GM23248 (cell line): ENCODE measurements around the gene REXO4. TPM values are rescaled to one million over a fixed set of nuclear protein-coding genes. Genes with fewer than 3 reads are reported as not detected.

ENCODE experiments used
- DNase-seq: peaks from one replicate; pipeline ENCODE4 v3.0.0-alpha.2; 2015
- H2AFZ ChIP-seq: fragments of 200-600 bp; sonication (generic); 2 replicates; pipeline ENCODE4 v1.6.1; 2016; ENCODE audit warnings: antibody characterized with exemption
- H3F3A ChIP-seq: fragments of 200-600 bp; sonication (generic); 2 replicates; pipeline ENCODE4 v1.6.1; 2016; ENCODE audit warnings: mild to moderate bottlenecking, antibody characterized with exemption, mixed run types; ENCODE audit not compliant: insufficient read depth
- H3K27ac ChIP-seq: fragments of 200-600 bp; sonication (generic); 2 replicates; pipeline ENCODE4 v1.5.1; 2016; ENCODE audit warnings: mild to moderate bottlenecking
- H3K27me3 ChIP-seq: fragments of 200-600 bp; sonication (generic); replicated peaks from 2 replicates; pipeline ENCODE4 v1.6.1; 2016; ENCODE audit warnings: mild to moderate bottlenecking; ENCODE audit not compliant: insufficient read depth
- H3K36me3 ChIP-seq: fragments of 200-600 bp; sonication (generic); 2 replicates; pipeline ENCODE4 v1.6.1; 2016; ENCODE audit warnings: low read depth, mild to moderate bottlenecking
- H3K4me1 ChIP-seq: fragments of 200-600 bp; sonication (generic); 2 replicates; pipeline ENCODE4 v1.6.1; 2016; ENCODE audit warnings: mild to moderate bottlenecking; ENCODE audit not compliant: insufficient read depth
- H3K4me2 ChIP-seq: fragments of 200-600 bp; sonication (generic); one replicate; pipeline ENCODE4 v1.6.1; 2016; ENCODE audit warnings: mild to moderate bottlenecking; ENCODE audit not compliant: unreplicated experiment
- H3K4me3 ChIP-seq: fragments of 200-600 bp; sonication (generic); 2 replicates; pipeline ENCODE4 v1.5.1; 2016; ENCODE audit warnings: mild to moderate bottlenecking
- H3K79me2 ChIP-seq: fragments of 200-600 bp; sonication (generic); 2 replicates; pipeline ENCODE4 v1.6.1; 2016; ENCODE audit warnings: mild to moderate bottlenecking; ENCODE audit not compliant: insufficient read depth
- H3K9ac ChIP-seq: fragments of 200-600 bp; sonication (generic); 2 replicates; pipeline ENCODE4 v1.6.1; 2016; ENCODE audit warnings: mild to moderate bottlenecking
- H3K9me2 ChIP-seq: fragments of 200-600 bp; sonication (generic); 2 replicates; pipeline ENCODE4 v1.6.1; 2016; ENCODE audit warnings: mixed run types, mild to moderate bottlenecking, moderate library complexity; ENCODE audit not compliant: insufficient read depth
- H3K9me3 ChIP-seq: fragments of 200-600 bp; sonication (generic); one replicate; pipeline ENCODE4 v1.6.1; 2017; ENCODE audit warnings: low read depth
- H4K20me1 ChIP-seq: fragments of 200-600 bp; sonication (generic); 2 replicates; pipeline ENCODE4 v1.6.0; 2016; ENCODE audit not compliant: insufficient read depth
- EZH2 ChIP-seq: fragments of 200-600 bp; sonication (generic); IDR thresholded peaks from 2 replicates; pipeline ENCODE4 v1.6.1; 2018; ENCODE audit warnings: antibody characterized with exemption, mild to moderate bottlenecking; ENCODE audit not compliant: insufficient read depth, poor library complexity, severe bottlenecking
- EZH2phosphoT487 ChIP-seq: fragments of 200-600 bp; sonication (generic); IDR thresholded peaks from 2 replicates; pipeline ENCODE4 v1.6.1; 2018; ENCODE audit warnings: antibody characterized with exemption, moderate library complexity, mild to moderate bottlenecking, low read depth; ENCODE audit not compliant: insufficient read depth
- WGBS, 2 experiments: methylation state at CpG; one replicate each; pipeline ENCODE4 v1.1.6; 2015 to 2017; ENCODE audit warnings: low lambda C conversion rate in 2 of 2, low coverage in 1 of 2; ENCODE audit errors: missing lambda C conversion rate in 2 of 2; 5-methylcytosine and 5-hydroxymethylcytosine counted together
- in situ Hi-C: fragments of 300-500 bp; cut with MboI; formaldehyde crosslinking; loops from 2 replicates; pipeline ENCODE4 v1.15.0; 2020
- polyA plus RNA-seq: library from polyadenylated mRNA; unstranded; fragments of >200 nt; fragmentation: Nextera tagmentation; extraction: Ambion mirVana; gene quantifications from 2 replicates; pipeline ENCODE4 v1.2.1, GENCODE V29; 2016
- total RNA-seq: library from RNA; depleted of rRNA; stranded (reverse); fragments of >200 nt; shearing (Covaris generic); gene quantifications from 2 replicates; pipeline ENCODE4 v1.2.3, GENCODE V29; 2014

REXO4 gene
- total and polyA plus RNA-seq, 2 experiments from 2014 or later: 17.5 to 26.9 TPM

- no peaks in the 10 kb centered on the region for H3K27me3 ChIP-seq
- 73 to 76% methylated on average over 4 of the region's 4 CpGs for WGBS, 2 experiments
- in situ Hi-C loops: no loop called here
- H3K4me3 ChIP-seq: no peak overlapping the region
- no peak for DNase-seq
- H3K36me3 ChIP-seq: no peaks in the 10 kb centered on the region
- no peaks in the 10 kb centered on the region for H3F3A ChIP-seq
- no peak overlapping the region for H3K27ac ChIP-seq
- H3K9ac ChIP-seq: no peak overlapping the region
- H3K4me2 ChIP-seq: no peak overlapping the region
- H3K9me2 ChIP-seq: no peaks in the 10 kb centered on the region
- no peaks in the 10 kb centered on the region for H3K79me2 ChIP-seq
- no peaks in the 10 kb centered on the region for H3K9me3 ChIP-seq
- H4K20me1 ChIP-seq: no peaks in the 10 kb centered on the region
- H3K4me1 ChIP-seq: no peaks in the 10 kb centered on the region
- H2AFZ ChIP-seq: no peak overlapping the region
- TF ChIP-seq EZH2phosphoT487 (no peak), EZH2 (no peak)
Observed at GRCh38 chr9:133439337-133439736, 21.5 kb upstream of the REXO4 start.

- no peak for DNase-seq
- no peaks in the 10 kb centered on the region for H3K9me3 ChIP-seq
- no peaks in the 10 kb centered on the region for H3K27me3 ChIP-seq
- no peaks in the 10 kb centered on the region for H3K36me3 ChIP-seq
- no peaks in the 10 kb centered on the region for H3K9me2 ChIP-seq
- H3F3A ChIP-seq: no peaks in the 10 kb centered on the region
- no peak overlapping the region for H3K4me3 ChIP-seq
- no peak overlapping the region for H2AFZ ChIP-seq
- no peak overlapping the region for H3K9ac ChIP-seq
- H3K4me1 ChIP-seq: no peaks in the 10 kb centered on the region
- no peaks in the 10 kb centered on the region for H3K79me2 ChIP-seq
- no peak for TF ChIP-seq EZH2phosphoT487
- TF ChIP-seq EZH2: no peak
- H4K20me1 ChIP-seq: no peaks in the 10 kb centered on the region
- H3K4me2 ChIP-seq: no peak overlapping the region
- H3K27ac ChIP-seq: no peak overlapping the region
- in situ Hi-C loops: no loop called here
- WGBS, 2 experiments: 80 to 81% methylated on average over 20 of the region's 20 CpGs
Observed at GRCh38 chr9:133437753-133438531, 20.1 kb upstream of the REXO4 start.

GRCh38 chr9:133436681-133437080 is 18.9 kb upstream of the REXO4 start:
- no peak for DNase-seq
- no peak overlapping the region for H3K9ac ChIP-seq
- H3K4me3 ChIP-seq: no peak overlapping the region
- no peak overlapping the region for H2AFZ ChIP-seq
- TF ChIP-seq EZH2phosphoT487: no peak
- TF ChIP-seq EZH2: no peak
- no peaks in the 10 kb centered on the region for H3K4me1 ChIP-seq
- no peaks in the 10 kb centered on the region for H3K9me3 ChIP-seq
- no peaks in the 10 kb centered on the region for H3K79me2 ChIP-seq
- no peaks in the 10 kb centered on the region for H4K20me1 ChIP-seq
- in situ Hi-C loops: no loop called here
- H3K36me3 ChIP-seq: no peaks in the 10 kb centered on the region
- no peaks in the 10 kb centered on the region for H3K9me2 ChIP-seq
- H3K27ac ChIP-seq: no peak overlapping the region
- H3K27me3 ChIP-seq: no peaks in the 10 kb centered on the region
- no peaks in the 10 kb centered on the region for H3F3A ChIP-seq
- WGBS, 2 experiments: 64 to 66% methylated on average over 13 to 16 of the region's 16 CpGs
- no peak overlapping the region for H3K4me2 ChIP-seq

- no peaks in the 10 kb centered on the region for H4K20me1 ChIP-seq
- no peaks in the 10 kb centered on the region for H3K4me1 ChIP-seq
- H2AFZ ChIP-seq: no peak overlapping the region
- no peaks in the 10 kb centered on the region for H3K9me2 ChIP-seq
- H3K4me3 ChIP-seq: no peak overlapping the region
- no peak for DNase-seq
- H3K4me2 ChIP-seq: no peak overlapping the region
- WGBS, 2 experiments: 77 to 78% methylated on average over 11 of the region's 11 CpGs
- no peaks in the 10 kb centered on the region for H3K36me3 ChIP-seq
- no peaks in the 10 kb centered on the region for H3K9me3 ChIP-seq
- H3K79me2 ChIP-seq: no peaks in the 10 kb centered on the region
- TF ChIP-seq EZH2: no peak
- TF ChIP-seq EZH2phosphoT487: no peak
- no peaks in the 10 kb centered on the region for H3F3A ChIP-seq
- in situ Hi-C loops: no loop called here
- no peak overlapping the region for H3K27ac ChIP-seq
- no peak overlapping the region for H3K9ac ChIP-seq
- H3K27me3 ChIP-seq: no peaks in the 10 kb centered on the region
Observed at GRCh38 chr9:133433351-133433843, 15.6 kb upstream of the REXO4 start.
